ENCODE results near the gene PLB1.

Gene PLB1

GRCh38 chr2:28631514-28632206 is 135.8 kb downstream of the PLB1 start:
- no peak for DNase-seq (ENCODE audit: low spot score in 2 of 2)
- no peak for ATAC-seq
- no peaks in the 10 kb centered on the region for H3K36me3 Mint-ChIP-seq
- H3K9me3 Mint-ChIP-seq, result no peaks in the 10 kb centered on the region
- H3K4me3 Mint-ChIP-seq, result no peak overlapping the region
- peak overlapping the region; percentile 65 for H3K27ac Mint-ChIP-seq
- peaks cover 16% of the 10 kb centered on the region for H3K4me1 Mint-ChIP-seq

GRCh38 chr2:28632791-28633190 is 136.9 kb downstream of the PLB1 start:
- no peak for DNase-seq (ENCODE audit: low spot score in 2 of 2)
- Mint-ChIP-seq H3K36me3 (no peaks in the 10 kb centered on the region), H3K27ac (no peak overlapping the region), H3K4me1 (peaks cover 9% of the 10 kb centered on the region), H3K4me3 (no peak overlapping the region), H3K9me3 (no peaks in the 10 kb centered on the region)
- no peak for ATAC-seq

GRCh38 chr2:28633204-28633603 is 137.3 kb downstream of the PLB1 start:
- H3K27ac Mint-ChIP-seq, result no peak overlapping the region

GRCh38 chr2:28633746-28634145 is 137.9 kb downstream of the PLB1 start:
- no peaks in the 10 kb centered on the region for H3K36me3 Mint-ChIP-seq

More at GRCh38 chr2:28633204-28633603, 137.3 kb downstream of the PLB1 start:
- DNase-seq (ENCODE audit: low spot score in 2 of 2) (no peak), ATAC-seq (no peak)
- H3K4me1 Mint-ChIP-seq, result peaks cover 9% of the 10 kb centered on the region
- H3K9me3 Mint-ChIP-seq, result no peaks in the 10 kb centered on the region
- H3K4me3 Mint-ChIP-seq, result no peak overlapping the region
- H3K36me3 Mint-ChIP-seq, result no peaks in the 10 kb centered on the region

GRCh38 chr2:28635191-28635611 is 139.3 kb downstream of the PLB1 start:
- Mint-ChIP-seq H3K9me3 (no peaks in the 10 kb centered on the region), H3K27ac (no peak overlapping the region), H3K36me3 (no peaks in the 10 kb centered on the region), H3K4me1 (peaks cover 25% of the 10 kb centered on the region), H3K4me3 (no peak overlapping the region)
- DNase-seq (ENCODE audit: low spot score in 2 of 2), result no peak
- no peak for ATAC-seq

More at GRCh38 chr2:28633746-28634145, 137.9 kb downstream of the PLB1 start:
- H3K9me3 Mint-ChIP-seq, result no peaks in the 10 kb centered on the region
- DNase-seq (ENCODE audit: low spot score in 2 of 2) (no peak), ATAC-seq (no peak)
- peaks cover 13% of the 10 kb centered on the region for H3K4me1 Mint-ChIP-seq
- no peak overlapping the region for H3K4me3 Mint-ChIP-seq
- no peak overlapping the region for H3K27ac Mint-ChIP-seq

- H3K27ac Mint-ChIP-seq, result no peak overlapping the region
- H3K9me3 Mint-ChIP-seq, result no peaks in the 10 kb centered on the region
- H3K4me1 Mint-ChIP-seq, result peaks cover 25% of the 10 kb centered on the region
- DNase-seq (ENCODE audit: low spot score in 2 of 2) (no peak), ATAC-seq (no peak)
- H3K36me3 Mint-ChIP-seq, result no peaks in the 10 kb centered on the region
- no peak overlapping the region for H3K4me3 Mint-ChIP-seq
Measured at GRCh38 chr2:28636491-28636890, 140.6 kb downstream of the PLB1 start.

GRCh38 chr2:28637066-28638047 is 141.5 kb downstream of the PLB1 start:
- H3K36me3 Mint-ChIP-seq, result no peaks in the 10 kb centered on the region

GRCh38 chr2:28638102-28638501 is 142.2 kb downstream of the PLB1 start:
- Mint-ChIP-seq H3K9me3 (no peaks in the 10 kb centered on the region), H3K36me3 (no peaks in the 10 kb centered on the region), H3K4me3 (no peak overlapping the region), H3K27ac (peak overlapping the region; percentile 7), H3K4me1 (peaks cover 25% of the 10 kb centered on the region)
- DNase-seq (ENCODE audit: low spot score in 2 of 2) (no peak), ATAC-seq (no peak)

More at GRCh38 chr2:28637066-28638047, 141.5 kb downstream of the PLB1 start:
- no peak for ATAC-seq
- Mint-ChIP-seq H3K27ac (peak overlapping the region; percentile 7), H3K4me1 (peaks cover 25% of the 10 kb centered on the region), H3K9me3 (no peaks in the 10 kb centered on the region), H3K4me3 (no peak overlapping the region)
- no peak for DNase-seq (ENCODE audit: low spot score in 2 of 2)

- no peak for ATAC-seq
- Mint-ChIP-seq H3K4me1 (peaks cover 25% of the 10 kb centered on the region), H3K4me3 (no peak overlapping the region), H3K36me3 (no peaks in the 10 kb centered on the region), H3K27ac (peak overlapping the region; percentile 13), H3K9me3 (no peaks in the 10 kb centered on the region)
- no peak for DNase-seq (ENCODE audit: low spot score in 2 of 2)
Measured at GRCh38 chr2:28639092-28639691, 143.3 kb downstream of the PLB1 start.

- DNase-seq (ENCODE audit: low spot score in 2 of 2) (no peak), ATAC-seq (peak; percentile 85)
- no peaks in the 10 kb centered on the region for H3K36me3 Mint-ChIP-seq
- H3K27ac Mint-ChIP-seq, result no peak overlapping the region
- peaks cover 25% of the 10 kb centered on the region for H3K4me1 Mint-ChIP-seq
- no peaks in the 10 kb centered on the region for H3K9me3 Mint-ChIP-seq
- no peak overlapping the region for H3K4me3 Mint-ChIP-seq
Measured at GRCh38 chr2:28639836-28640235, 144.0 kb downstream of the PLB1 start.

GRCh38 chr2:28640260-28640907 is 144.5 kb downstream of the PLB1 start:
- Mint-ChIP-seq H3K36me3 (no peaks in the 10 kb centered on the region), H3K9me3 (no peaks in the 10 kb centered on the region), H3K4me3 (no peak overlapping the region), H3K4me1 (peaks cover 25% of the 10 kb centered on the region), H3K27ac (no peak overlapping the region)
- DNase-seq (ENCODE audit: low spot score in 2 of 2) (no peak), ATAC-seq (no peak)

- Mint-ChIP-seq H3K4me1 (peaks cover 25% of the 10 kb centered on the region), H3K36me3 (no peaks in the 10 kb centered on the region), H3K9me3 (no peaks in the 10 kb centered on the region), H3K27ac (no peak overlapping the region), H3K4me3 (no peak overlapping the region)
- DNase-seq (ENCODE audit: low spot score in 2 of 2) (no peak), ATAC-seq (no peak)
Measured at GRCh38 chr2:28640908-28641300, 145.0 kb downstream of the PLB1 start.

- H3K9me3 Mint-ChIP-seq, result no peaks in the 10 kb centered on the region
- H3K4me3 Mint-ChIP-seq, result no peak overlapping the region
- H3K36me3 Mint-ChIP-seq, result no peaks in the 10 kb centered on the region
- DNase-seq (ENCODE audit: low spot score in 2 of 2), result no peak
- ATAC-seq, result no peak
- peaks cover 21% of the 10 kb centered on the region for H3K4me1 Mint-ChIP-seq
- no peak overlapping the region for H3K27ac Mint-ChIP-seq
Measured at GRCh38 chr2:28642796-28643195, 146.9 kb downstream of the PLB1 start.

GRCh38 chr2:28643327-28643726 is 147.5 kb downstream of the PLB1 start:
- H3K4me3 Mint-ChIP-seq, result no peak overlapping the region
- no peaks in the 10 kb centered on the region for H3K9me3 Mint-ChIP-seq
- ATAC-seq, result no peak
- peaks cover 19% of the 10 kb centered on the region for H3K4me1 Mint-ChIP-seq
- no peak for DNase-seq (ENCODE audit: low spot score in 2 of 2)
- H3K27ac Mint-ChIP-seq, result no peak overlapping the region
- no peaks in the 10 kb centered on the region for H3K36me3 Mint-ChIP-seq

GRCh38 chr2:28643911-28644334 is 148.1 kb downstream of the PLB1 start:
- H3K36me3 Mint-ChIP-seq, result no peaks in the 10 kb centered on the region
- no peak for DNase-seq (ENCODE audit: low spot score in 2 of 2)
- no peaks in the 10 kb centered on the region for H3K9me3 Mint-ChIP-seq
- H3K4me1 Mint-ChIP-seq, result peaks cover 22% of the 10 kb centered on the region
- no peak for ATAC-seq
- no peak overlapping the region for H3K27ac Mint-ChIP-seq
- no peak overlapping the region for H3K4me3 Mint-ChIP-seq

Measured in stimulated activated effector memory CD8-positive, alpha-beta T cell treated with anti-CD3 and anti-CD28 coated beads, Interleukin-12 subunit alpha, Interleukin-12 subunit beta, amount 100 ng/mL, for 72 hours (primary cell).